Measurements from ENCODE around the gene NKIRAS2.

The NKIRAS2 gene

GRCh38 chr17:42031584-42031983, 11.7 kb downstream of the NKIRAS2 start:
- no peak overlapping the region for H3K4me3 ChIP-seq (ENCODE audit: low read depth, low read length)
- TF ChIP-seq, protein P1, sequence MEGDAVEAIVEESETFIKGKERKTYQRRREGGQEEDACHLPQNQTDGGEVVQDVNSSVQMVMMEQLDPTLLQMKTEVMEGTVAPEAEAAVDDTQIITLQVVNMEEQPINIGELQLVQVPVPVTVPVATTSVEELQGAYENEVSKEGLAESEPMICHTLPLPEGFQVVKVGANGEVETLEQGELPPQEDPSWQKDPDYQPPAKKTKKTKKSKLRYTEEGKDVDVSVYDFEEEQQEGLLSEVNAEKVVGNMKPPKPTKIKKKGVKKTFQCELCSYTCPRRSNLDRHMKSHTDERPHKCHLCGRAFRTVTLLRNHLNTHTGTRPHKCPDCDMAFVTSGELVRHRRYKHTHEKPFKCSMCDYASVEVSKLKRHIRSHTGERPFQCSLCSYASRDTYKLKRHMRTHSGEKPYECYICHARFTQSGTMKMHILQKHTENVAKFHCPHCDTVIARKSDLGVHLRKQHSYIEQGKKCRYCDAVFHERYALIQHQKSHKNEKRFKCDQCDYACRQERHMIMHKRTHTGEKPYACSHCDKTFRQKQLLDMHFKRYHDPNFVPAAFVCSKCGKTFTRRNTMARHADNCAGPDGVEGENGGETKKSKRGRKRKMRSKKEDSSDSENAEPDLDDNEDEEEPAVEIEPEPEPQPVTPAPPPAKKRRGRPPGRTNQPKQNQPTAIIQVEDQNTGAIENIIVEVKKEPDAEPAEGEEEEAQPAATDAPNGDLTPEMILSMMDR (IDR thresholded peaks at IDR 0.05; ENCODE audit: low read depth, low read length, missing control alignments) = no peak
- in situ Hi-C loops (cut with HindIII; ENCODE audit: low sequenced_read_pairs) = no loop called here
- DNase-seq (ENCODE audit: low read depth) = no peak

- TF ChIP-seq, protein P1 (IDR thresholded peaks at IDR 0.05; ENCODE audit: low read depth, low read length, missing control alignments) = no peak
- no peak overlapping the region for H3K4me3 ChIP-seq (ENCODE audit: low read depth, low read length)
- DNase-seq (ENCODE audit: low read depth) = no peak
- in situ Hi-C loops (cut with HindIII; ENCODE audit: low sequenced_read_pairs) = no loop called here
Observed at GRCh38 chr17:42034059-42034458, 14.2 kb downstream of the NKIRAS2 start.

GRCh38 chr17:42038221-42038973, 18.5 kb downstream of the NKIRAS2 start:
- no peak for DNase-seq (ENCODE audit: low read depth)
- TF ChIP-seq, protein P1 (IDR thresholded peaks at IDR 0.05; ENCODE audit: low read depth, low read length, missing control alignments) = no peak
- in situ Hi-C loops (cut with HindIII; ENCODE audit: low sequenced_read_pairs) = no loop called here
- no peak overlapping the region for H3K4me3 ChIP-seq (ENCODE audit: low read depth, low read length)

GRCh38 chr17:42039794-42040763, 20.2 kb downstream of the NKIRAS2 start:
- in situ Hi-C loops (cut with HindIII; ENCODE audit: low sequenced_read_pairs) = no loop called here
- no peak for DNase-seq (ENCODE audit: low read depth)
- no peak overlapping the region for H3K4me3 ChIP-seq (ENCODE audit: low read depth, low read length)
- TF ChIP-seq, protein P1 (IDR thresholded peaks at IDR 0.05; ENCODE audit: low read depth, low read length, missing control alignments) = no peak

DNA sequence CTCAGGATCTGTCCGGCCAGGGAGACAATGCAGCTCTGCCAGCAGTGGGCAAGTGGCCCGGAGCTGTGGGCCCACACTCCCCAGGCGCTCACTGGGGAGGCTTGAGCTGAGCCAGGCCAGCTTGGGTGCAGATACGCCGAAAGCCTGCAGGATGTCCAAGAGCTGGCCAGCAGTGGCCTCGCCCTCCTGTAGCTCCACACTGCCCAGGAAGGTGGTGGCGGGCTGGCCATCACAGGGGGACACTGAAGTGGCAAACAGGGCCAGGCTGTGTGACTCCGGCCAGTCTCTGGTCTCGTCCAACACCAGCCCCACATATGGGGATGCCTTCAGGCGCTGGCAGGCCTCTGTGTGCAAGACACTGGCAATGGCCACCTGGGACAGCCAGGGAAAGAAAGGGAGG, 20.9 kb downstream of the NKIRAS2 start:
- DNase-seq (ENCODE audit: low read depth) = no peak
- no peak overlapping the region for H3K4me3 ChIP-seq (ENCODE audit: low read depth, low read length)
- TF ChIP-seq, protein P1 (IDR thresholded peaks at IDR 0.05; ENCODE audit: low read depth, low read length, missing control alignments) = no peak
- in situ Hi-C loops (cut with HindIII; ENCODE audit: low sequenced_read_pairs) = no loop called here

DNA sequence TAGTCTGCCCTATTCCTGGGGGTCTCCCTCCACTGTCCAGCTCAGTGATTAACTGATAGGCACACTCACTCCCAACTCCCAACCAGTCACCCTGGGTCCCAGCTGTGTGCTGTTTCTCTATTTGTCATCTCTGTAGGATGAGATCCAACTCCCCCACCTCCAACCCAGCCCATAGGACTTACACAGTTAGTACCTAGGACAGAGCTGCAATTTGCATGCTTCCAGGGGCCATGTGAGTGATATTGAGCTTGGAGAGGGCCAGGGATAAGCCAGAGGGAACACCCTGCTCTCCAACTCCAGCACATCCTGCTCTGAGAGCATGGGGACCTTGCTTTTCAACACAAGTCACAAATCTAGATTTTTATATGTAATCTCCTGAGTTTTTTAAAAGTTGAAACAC, 21.7 kb downstream of the NKIRAS2 start:
- in situ Hi-C loops (cut with HindIII; ENCODE audit: low sequenced_read_pairs) = no loop called here
- TF ChIP-seq, protein P1 (IDR thresholded peaks at IDR 0.05; ENCODE audit: low read depth, low read length, missing control alignments) = no peak
- H3K4me3 ChIP-seq (ENCODE audit: low read depth, low read length) = no peak overlapping the region
- no peak for DNase-seq (ENCODE audit: low read depth)
